Nephron progenitor cell (in vitro differentiated cells): Measurements from ENCODE around the gene DPM2.

Source experiments
- DNase-seq: peaks from one replicate; pipeline ENCODE4 v3.0.0; 2021
- H3K27ac Mint-ChIP-seq: 2 replicates; pipeline ENCODE4 v1.8.0; 2021; ENCODE audit warnings: mild to moderate bottlenecking, moderate library complexity, mixed read lengths
- H3K27me3 Mint-ChIP-seq: 2 replicates; pipeline ENCODE4 v1.8.0; 2021; ENCODE audit warnings: mild to moderate bottlenecking, low read depth, mixed read lengths; ENCODE audit not compliant: poor library complexity
- H3K36me3 Mint-ChIP-seq: 2 replicates; pipeline ENCODE4 v1.8.0; 2021; ENCODE audit warnings: low read depth, mixed read lengths
- H3K4me1 Mint-ChIP-seq: 2 replicates; pipeline ENCODE4 v1.8.0; 2021; ENCODE audit warnings: mixed read lengths
- H3K4me3 Mint-ChIP-seq: 2 replicates; pipeline ENCODE4 v1.8.0; 2021; ENCODE audit warnings: mild to moderate bottlenecking, moderate library complexity, mixed read lengths
- H3K9me3 Mint-ChIP-seq: 2 replicates; pipeline ENCODE4 v1.8.0; 2021; ENCODE audit warnings: mild to moderate bottlenecking, moderate library complexity, mixed read lengths
- CTCF ChIP-seq: fragments of 200-600 bp; sonication (generic); IDR thresholded peaks from 2 replicates; pipeline ENCODE4 v1.5.0; 2021; ENCODE audit warnings: antibody characterized with exemption

The DPM2 gene

GRCh38 chr9:127924736-127925444 lies 12.8 kb downstream of the DPM2 start:
- DNase-seq, result no peak
- Mint-ChIP-seq H3K4me3 (no peak overlapping the region), H3K36me3 (no peaks in the 10 kb centered on the region), H3K27me3 (peaks cover 95% of the 10 kb centered on the region), H3K4me1 (no peaks in the 10 kb centered on the region), H3K9me3 (no peaks in the 10 kb centered on the region), H3K27ac (peak overlapping the region; percentile 45)
- TF ChIP-seq CTCF, result no peak

- Mint-ChIP-seq H3K4me1 (peaks cover 9% of the 10 kb centered on the region), H3K9me3 (no peaks in the 10 kb centered on the region), H3K4me3 (no peak overlapping the region), H3K36me3 (no peaks in the 10 kb centered on the region), H3K27me3 (peaks cover 83% of the 10 kb centered on the region), H3K27ac (no peak overlapping the region)
- TF ChIP-seq CTCF, result no peak
- no peak for DNase-seq
Observed at GRCh38 chr9:127923771-127924170, 13.9 kb downstream of the DPM2 start.

- peaks cover 76% of the 10 kb centered on the region for H3K27me3 Mint-ChIP-seq
- H3K27ac Mint-ChIP-seq, result no peak overlapping the region
- TF ChIP-seq CTCF, result no peak
- H3K9me3 Mint-ChIP-seq, result no peaks in the 10 kb centered on the region
- DNase-seq, result no peak
- peaks cover 16% of the 10 kb centered on the region for H3K4me1 Mint-ChIP-seq
- no peak overlapping the region for H3K4me3 Mint-ChIP-seq
- no peaks in the 10 kb centered on the region for H3K36me3 Mint-ChIP-seq
Observed at GRCh38 chr9:127923046-127923445, 14.6 kb downstream of the DPM2 start.

- H3K36me3 Mint-ChIP-seq, result no peaks in the 10 kb centered on the region
- H3K4me1 Mint-ChIP-seq, result peaks cover 24% of the 10 kb centered on the region
- DNase-seq, result peak; percentile 83
- no peaks in the 10 kb centered on the region for H3K9me3 Mint-ChIP-seq
- peak; percentile 98 for TF ChIP-seq CTCF
- no peak overlapping the region for H3K4me3 Mint-ChIP-seq
- peaks cover 65% of the 10 kb centered on the region for H3K27me3 Mint-ChIP-seq
- H3K27ac Mint-ChIP-seq, result no peak overlapping the region
Observed at GRCh38 chr9:127921557-127922120, 16.0 kb downstream of the DPM2 start.

GRCh38 chr9:127920794-127921193 lies 16.9 kb downstream of the DPM2 start:
- H3K27ac Mint-ChIP-seq, result no peak overlapping the region
- H3K4me3 Mint-ChIP-seq, result no peak overlapping the region
- no peaks in the 10 kb centered on the region for H3K36me3 Mint-ChIP-seq
- no peaks in the 10 kb centered on the region for H3K9me3 Mint-ChIP-seq
- TF ChIP-seq CTCF, result no peak
- peaks cover 29% of the 10 kb centered on the region for H3K4me1 Mint-ChIP-seq
- H3K27me3 Mint-ChIP-seq, result peaks cover 57% of the 10 kb centered on the region
- no peak for DNase-seq
